Activated effector memory CD4-positive, alpha-beta T cell treated with Interleukin-2 at 50 U/mL for 16 hours (primary cell): Measurements from ENCODE around the gene ZNF512B.
A peak's percentile ranks its signal among the peaks of the same experiment; 100 is the strongest.
"Not testable (repeated sequence)": the region's sequence is repeated elsewhere in the genome, so short reads cannot be mapped to it uniquely, and the experiment has no call there.

Experiments used
- DNase-seq: peaks from one replicate; pipeline ENCODE4 v3.0.0-alpha.2; 2020

The ZNF512B gene

GRCh38 chr20:63969838-63970713 lies at the start of gene ZNF512B:
Gene ZNF512B (minus strand): TSS chr20:63969930. CDS start chr20:63967950, 1,980 bp downstream.
- DNase-seq, result peak; percentile 46

- DNase-seq, result no peak
These were observed 45.9 kb upstream of the ZNF512B start for GRCh38 chr20:64015635-64016034.

- not testable (repeated sequence) for DNase-seq
These were observed 42.8 kb upstream of the ZNF512B start for GRCh38 chr20:64012385-64013154.

- DNase-seq, result peak; percentile 11
These were observed 41.6 kb upstream of the ZNF512B start for GRCh38 chr20:64011366-64011779.

GRCh38 chr20:64010711-64011237 lies 41.0 kb upstream of the ZNF512B start:
- DNase-seq, result no peak

- no peak for DNase-seq
These were observed 40.2 kb upstream of the ZNF512B start for GRCh38 chr20:64009811-64010387.

GRCh38 chr20:64006902-64007301 lies 37.2 kb upstream of the ZNF512B start:
- DNase-seq, result no peak

- no peak for DNase-seq
These were observed 36.8 kb upstream of the ZNF512B start for GRCh38 chr20:64006490-64006889.

GRCh38 chr20:64005394-64005793 lies 35.7 kb upstream of the ZNF512B start:
- no peak for DNase-seq

- DNase-seq, result no peak
These were observed 34.4 kb upstream of the ZNF512B start for GRCh38 chr20:64003960-64004725.

GRCh38 chr20:64001607-64002011 lies 31.9 kb upstream of the ZNF512B start:
- no peak for DNase-seq

- no peak for DNase-seq
These were observed 31.2 kb upstream of the ZNF512B start for GRCh38 chr20:64000906-64001305.

- no peak for DNase-seq
These were observed 13.2 kb upstream of the ZNF512B start for GRCh38 chr20:63982937-63983336.

- DNase-seq, result peak; percentile 90
These were observed 11.3 kb upstream of the ZNF512B start, which contains the start of gene PRPF6 for GRCh38 chr20:63980806-63981728. Gene PRPF6 (plus strand): TSS chr20:63981132. CDS start chr20:63981246, 114 bp downstream.

GRCh38 chr20:63980317-63980805 lies 10.6 kb upstream of the ZNF512B start:
- DNase-seq, result peak; percentile 30

GRCh38 chr20:63979557-63980316 lies 10.0 kb upstream of the ZNF512B start, which contains the start of gene SAMD10:
Gene SAMD10 (minus strand): TSS chr20:63979642. CDS start chr20:63979467, 175 bp downstream.
- peak; percentile 49 for DNase-seq

GRCh38 chr20:63979229-63979556 lies 9.5 kb upstream of the ZNF512B start:
- DNase-seq, result no peak

- peak; percentile 21 for DNase-seq
These were observed 8.8 kb upstream of the ZNF512B start for GRCh38 chr20:63978319-63979228.

GRCh38 chr20:63977739-63978276 lies 8.1 kb upstream of the ZNF512B start:
- peak; percentile 48 for DNase-seq
